Esophagus muscularis mucosa (tissue), 4 donors: ENCODE data around the gene FAAP100. TPM values are rescaled to one million over a fixed set of nuclear protein-coding genes. Genes with fewer than 3 reads are reported as not detected.

Source experiments
- DNase-seq: peaks from one replicate; pipeline ENCODE4 v3.0.0-alpha.2; 2017; ENCODE audit errors: extremely low spot score
- H3K27ac ChIP-seq, 4 donors: fragments of 200-600 bp; sonication (generic); replicated peaks in 1 of 4; 1 replicate in 3 of 4; 2 replicates in 1 of 4; pipeline ENCODE4 v1.5.1; 2016 to 2019; ENCODE audit warnings: mild to moderate bottlenecking in 1 of 4
- H3K27me3 ChIP-seq, 4 donors: fragments of 200-600 bp; sonication (generic); one replicate each; pipeline versions ENCODE4 v1.5.1 to v1.6.0; 2016 to 2019
- H3K36me3 ChIP-seq, 4 donors: fragments of 200-600 bp; sonication (generic); one replicate each; pipeline ENCODE4 v1.5.1; 2016 to 2019
- H3K4me1 ChIP-seq, 4 donors: fragments of 200-600 bp; sonication (generic); one replicate each; pipeline ENCODE4 v1.5.1; 2016 to 2019
- H3K4me3 ChIP-seq, 4 donors: fragments of 200-600 bp; sonication (generic); 1 replicate in 2 of 4; 2 replicates in 2 of 4; pipeline ENCODE4 v1.5.1; 2016 to 2019; ENCODE audit warnings: mild to moderate bottlenecking in 4 of 4, moderate library complexity in 1 of 4
- H3K9me3 ChIP-seq, 4 donors: fragments of 200-600 bp; sonication (generic); 1 replicate in 3 of 4; 2 replicates in 1 of 4; pipeline ENCODE4 v1.5.1; 2016 to 2019
- CTCF ChIP-seq, 3 experiments: fragments of 200-600 bp in 2 of 3; fragments of 450-650 bp in 1 of 3; sonication (generic) in 2 of 3; IDR thresholded peaks; one replicate each; pipeline ENCODE4 v1.5.1; 2017 to 2019; ENCODE audit warnings: antibody characterized with exemption in 3 of 3, mild to moderate bottlenecking in 2 of 3, moderate library complexity in 1 of 3
- EP300 ChIP-seq: sonication (generic); formaldehyde crosslinking; IDR thresholded peaks from one replicate; pipeline ENCODE4 v1.6.1; 2017; ENCODE audit warnings: antibody characterized with exemption
- POLR2A ChIP-seq: fragments of 450-650 bp; IDR thresholded peaks from one replicate; pipeline ENCODE4 v1.6.1; 2017; ENCODE audit warnings: antibody characterized with exemption, moderate library complexity, mild to moderate bottlenecking, low read depth
- POLR2AphosphoS5 ChIP-seq, 2 donors: sonication (generic); formaldehyde crosslinking; IDR thresholded peaks; one replicate each; pipeline ENCODE4 v1.6.1; 2017; ENCODE audit warnings: antibody characterized with exemption in 2 of 2
- WGBS: methylation state at CpG from one replicate; pipeline ENCODE4 v1.1.5; 2018; 5-methylcytosine and 5-hydroxymethylcytosine counted together
- intact Hi-C: fragments of 100-400 bp; cut with DNase I; formaldehyde crosslinking; loops from one replicate; pipeline ENCODE4 v1.15.1; 2023
- total RNA-seq, 4 donors: library from RNA; depleted of rRNA; stranded (reverse); fragments of >200 nt; gene quantifications; one replicate each; pipeline versions ENCODE4 v1.1.0 to v1.2.1, GENCODE V29; 2016

The FAAP100 gene
- total RNA-seq, 4 donors from 2014 or later, result 13.7 to 33.3 (median 18.6) TPM

- intact Hi-C loops, result no loop called here
- DNase-seq, result no peak
- H3K36me3 ChIP-seq, result no peaks in the 10 kb centered on the region
- no peaks in the 10 kb centered on the region for H3K9me3 ChIP-seq
- TF ChIP-seq CTCF (IDR thresholded peaks at IDR 0.05) (no peak), EP300 (no peak), POLR2AphosphoS5 (IDR thresholded peaks at IDR 0.05) (no peak), POLR2A (no peak)
- H3K4me1 ChIP-seq, result peaks cover 9 to 28% (median 18%) of the 10 kb centered on the region in 4 donors
- H3K27ac ChIP-seq, result no peak overlapping the region
- H3K27me3 ChIP-seq, result peaks cover 0 to 4% (median 0%) of the 10 kb centered on the region in 4 donors
- WGBS, result 97% methylated on average over 14 of the region's 16 CpGs
- no peak overlapping the region for H3K4me3 ChIP-seq
These were observed 58.7 kb downstream of the FAAP100 start for GRCh38 chr17:81493198-81494038.

DNA sequence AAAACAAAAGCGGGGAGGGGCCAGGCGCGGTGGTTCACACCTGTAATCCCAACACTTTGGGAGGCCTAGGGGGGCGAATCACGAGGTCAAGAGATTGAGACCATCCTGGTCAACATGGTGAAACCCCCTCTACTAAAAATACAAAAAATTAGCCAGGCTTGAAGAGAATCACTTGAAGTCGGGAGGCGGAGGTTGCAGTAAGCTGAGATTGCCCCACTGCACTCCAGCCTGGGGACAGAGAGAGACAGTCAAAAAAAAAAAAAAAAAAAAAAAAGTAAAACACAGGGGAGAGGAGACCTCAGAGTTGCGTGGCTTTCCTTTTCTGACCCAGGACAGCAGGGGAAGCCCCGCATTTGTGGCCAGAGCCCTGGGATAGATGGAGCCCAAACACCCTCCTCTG, 59.4 kb downstream of the FAAP100 start:
- WGBS, result 84% methylated on average over 9 of the region's 9 CpGs
- no peak overlapping the region for H3K27ac ChIP-seq
- peaks cover 0 to 4% (median 0%) of the 10 kb centered on the region in 4 donors for H3K27me3 ChIP-seq
- H3K4me3 ChIP-seq, result no peak overlapping the region
- no peak for DNase-seq
- TF ChIP-seq EP300 (no peak), POLR2A (no peak), POLR2AphosphoS5 (IDR thresholded peaks at IDR 0.05) (no peak), CTCF (IDR thresholded peaks at IDR 0.05) (no peak)
- peaks cover 11 to 33% (median 23%) of the 10 kb centered on the region in 4 donors for H3K4me1 ChIP-seq
- intact Hi-C loops, result no loop called here
- no peaks in the 10 kb centered on the region for H3K9me3 ChIP-seq
- H3K36me3 ChIP-seq, result no peaks in the 10 kb centered on the region

DNA sequence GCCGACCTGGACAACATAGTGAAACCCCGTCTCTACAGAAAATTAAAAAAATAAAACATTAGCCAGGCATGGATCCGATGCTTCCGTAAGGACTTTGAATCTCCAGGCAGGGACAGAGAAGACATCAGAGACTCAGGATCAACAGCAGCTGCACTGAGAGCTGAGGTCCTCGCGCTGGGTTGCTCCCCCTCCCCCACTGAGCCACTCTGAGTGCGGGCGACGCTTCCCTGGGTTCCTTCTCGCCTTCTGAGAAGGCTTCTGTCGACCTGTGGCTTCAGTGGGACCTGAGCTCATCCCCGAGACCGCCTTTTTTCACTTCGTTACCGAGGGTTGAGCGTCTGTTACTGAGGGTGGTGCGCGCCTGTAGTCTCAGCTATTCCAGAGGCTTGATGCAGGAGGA, 60.0 kb downstream of the FAAP100 start:
- Histone ChIP-seq H3K4me3 (no peak overlapping the region), H3K9me3 (no peaks in the 10 kb centered on the region), H3K36me3 (no peaks in the 10 kb centered on the region), H3K27me3 (peaks cover 0 to 4% (median 0%) of the 10 kb centered on the region in 4 donors), H3K4me1 (peaks cover 16 to 38% (median 28%) of the 10 kb centered on the region in 4 donors), H3K27ac (no peak overlapping the region)
- 70% methylated on average over 18 of the region's 18 CpGs for WGBS
- no peak for DNase-seq
- TF ChIP-seq EP300, result no peak
- intact Hi-C loops, result no loop called here

DNA sequence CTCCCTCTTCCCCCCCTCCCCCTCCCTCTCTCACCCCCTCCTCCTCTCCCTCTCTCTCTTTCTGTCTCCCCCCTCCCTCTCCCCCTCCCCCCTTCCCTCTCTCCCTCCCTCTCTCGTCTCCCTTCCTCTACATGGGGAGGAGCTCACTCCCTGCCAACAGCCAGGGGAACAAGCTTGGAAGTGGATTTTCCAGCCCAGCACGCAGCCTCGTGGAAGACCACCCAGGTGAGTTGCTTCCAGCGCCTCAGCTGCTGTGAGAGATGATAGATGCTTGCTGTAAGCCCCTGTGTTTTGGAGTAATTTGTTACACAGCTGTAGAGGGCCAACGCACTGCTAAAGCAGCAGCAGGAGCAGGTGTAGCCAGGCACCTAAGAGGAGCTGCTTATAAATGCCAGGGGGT, 60.4 kb downstream of the FAAP100 start:
- H3K9me3 ChIP-seq, result no peaks in the 10 kb centered on the region
- peaks cover 18 to 40% (median 28%) of the 10 kb centered on the region in 4 donors for H3K4me1 ChIP-seq
- no peaks in the 10 kb centered on the region for H3K36me3 ChIP-seq
- whole genome bisulfite sequencing, result 21% methylated on average over 5 of the region's 5 CpGs
- no peak for TF ChIP-seq CTCF (IDR thresholded peaks at IDR 0.05)
- no peak for TF ChIP-seq POLR2A
- TF ChIP-seq EP300, result no peak
- no peak for TF ChIP-seq POLR2AphosphoS5 (IDR thresholded peaks at IDR 0.05)
- no peak overlapping the region for H3K4me3 ChIP-seq
- H3K27me3 ChIP-seq, result peaks cover 0 to 4% (median 0%) of the 10 kb centered on the region in 4 donors
- intact Hi-C loops, result no loop called here
- DNase-seq, result no peak
- H3K27ac ChIP-seq, result no peak overlapping the region

- Histone ChIP-seq H3K36me3 (no peaks in the 10 kb centered on the region), H3K4me1 (peaks cover 18 to 40% (median 28%) of the 10 kb centered on the region in 4 donors), H3K9me3 (no peaks in the 10 kb centered on the region), H3K27ac (no peak overlapping the region), H3K27me3 (peaks cover 0 to 4% (median 0%) of the 10 kb centered on the region in 4 donors), H3K4me3 (no peak overlapping the region)
- WGBS, result 49% methylated on average over 5 of the region's 5 CpGs
- intact Hi-C loops, result no loop called here
- no peak for DNase-seq
- no peak for TF ChIP-seq POLR2AphosphoS5 (IDR thresholded peaks at IDR 0.05)
- no peak for TF ChIP-seq POLR2A
- TF ChIP-seq CTCF (IDR thresholded peaks at IDR 0.05), result no peak
- TF ChIP-seq EP300, result no peak
These were observed 61.0 kb downstream of the FAAP100 start for GRCh38 chr17:81491181-81491581.
